CD4-positive, alpha-beta T cell treated with Interleukin-17A for 4 hours (primary cell): ENCODE data around the gene TOX2.

Source experiments
- DNase-seq: peaks from one replicate; pipeline ENCODE4 v3.0.0-alpha.2; 2020; ENCODE audit warnings: mixed read lengths

Gene TOX2

GRCh38 chr20:44113618-44114376 is 199.1 kb downstream of the TOX2 start:
- no peak for DNase-seq

- no peak for DNase-seq
Observed at GRCh38 chr20:44115181-44115580, 200.5 kb downstream of the TOX2 start.

GRCh38 chr20:44115762-44116644 is 201.4 kb downstream of the TOX2 start:
- DNase-seq, result no peak

- no peak for DNase-seq
Observed at GRCh38 chr20:44117296-44118184, 202.9 kb downstream of the TOX2 start.

GRCh38 chr20:44118185-44119033 is 203.8 kb downstream of the TOX2 start:
- DNase-seq, result no peak
